Subcutaneous adipose tissue (tissue), 4 donors: ENCODE measurements around the gene DNASE1L1. TPM values are rescaled to one million over a fixed set of nuclear protein-coding genes. Genes with fewer than 3 reads are reported as not detected.

Source experiments
- total RNA-seq, 4 donors: library from RNA; depleted of rRNA; stranded (reverse); fragments of >200 nt; gene quantifications; one replicate each; pipeline ENCODE4 v1.1.0, GENCODE V29; 2016
- TF ChIP-seq, protein P1 (sequence below): fragments of 450-650 bp; IDR thresholded peaks from one replicate; pipeline ENCODE4 v1.5.1; 2016; ENCODE audit warnings: low read depth, mild to moderate bottlenecking, control low read depth, antibody characterized with exemption, moderate library complexity

DNASE1L1 gene
- total RNA-seq = 10 to 100 TPM; 22.2 to 42.8 (median 38.0) TPM

- TF ChIP-seq, protein P1, sequence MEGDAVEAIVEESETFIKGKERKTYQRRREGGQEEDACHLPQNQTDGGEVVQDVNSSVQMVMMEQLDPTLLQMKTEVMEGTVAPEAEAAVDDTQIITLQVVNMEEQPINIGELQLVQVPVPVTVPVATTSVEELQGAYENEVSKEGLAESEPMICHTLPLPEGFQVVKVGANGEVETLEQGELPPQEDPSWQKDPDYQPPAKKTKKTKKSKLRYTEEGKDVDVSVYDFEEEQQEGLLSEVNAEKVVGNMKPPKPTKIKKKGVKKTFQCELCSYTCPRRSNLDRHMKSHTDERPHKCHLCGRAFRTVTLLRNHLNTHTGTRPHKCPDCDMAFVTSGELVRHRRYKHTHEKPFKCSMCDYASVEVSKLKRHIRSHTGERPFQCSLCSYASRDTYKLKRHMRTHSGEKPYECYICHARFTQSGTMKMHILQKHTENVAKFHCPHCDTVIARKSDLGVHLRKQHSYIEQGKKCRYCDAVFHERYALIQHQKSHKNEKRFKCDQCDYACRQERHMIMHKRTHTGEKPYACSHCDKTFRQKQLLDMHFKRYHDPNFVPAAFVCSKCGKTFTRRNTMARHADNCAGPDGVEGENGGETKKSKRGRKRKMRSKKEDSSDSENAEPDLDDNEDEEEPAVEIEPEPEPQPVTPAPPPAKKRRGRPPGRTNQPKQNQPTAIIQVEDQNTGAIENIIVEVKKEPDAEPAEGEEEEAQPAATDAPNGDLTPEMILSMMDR = no peak
These were observed at the start of gene DNASE1L1 for GRCh38 chrX:154409222-154409871. TSS of gene DNASE1L1 (minus strand) at chrX:154409254. CDS start at chrX:154405568, 3,686 bp downstream.

DNA sequence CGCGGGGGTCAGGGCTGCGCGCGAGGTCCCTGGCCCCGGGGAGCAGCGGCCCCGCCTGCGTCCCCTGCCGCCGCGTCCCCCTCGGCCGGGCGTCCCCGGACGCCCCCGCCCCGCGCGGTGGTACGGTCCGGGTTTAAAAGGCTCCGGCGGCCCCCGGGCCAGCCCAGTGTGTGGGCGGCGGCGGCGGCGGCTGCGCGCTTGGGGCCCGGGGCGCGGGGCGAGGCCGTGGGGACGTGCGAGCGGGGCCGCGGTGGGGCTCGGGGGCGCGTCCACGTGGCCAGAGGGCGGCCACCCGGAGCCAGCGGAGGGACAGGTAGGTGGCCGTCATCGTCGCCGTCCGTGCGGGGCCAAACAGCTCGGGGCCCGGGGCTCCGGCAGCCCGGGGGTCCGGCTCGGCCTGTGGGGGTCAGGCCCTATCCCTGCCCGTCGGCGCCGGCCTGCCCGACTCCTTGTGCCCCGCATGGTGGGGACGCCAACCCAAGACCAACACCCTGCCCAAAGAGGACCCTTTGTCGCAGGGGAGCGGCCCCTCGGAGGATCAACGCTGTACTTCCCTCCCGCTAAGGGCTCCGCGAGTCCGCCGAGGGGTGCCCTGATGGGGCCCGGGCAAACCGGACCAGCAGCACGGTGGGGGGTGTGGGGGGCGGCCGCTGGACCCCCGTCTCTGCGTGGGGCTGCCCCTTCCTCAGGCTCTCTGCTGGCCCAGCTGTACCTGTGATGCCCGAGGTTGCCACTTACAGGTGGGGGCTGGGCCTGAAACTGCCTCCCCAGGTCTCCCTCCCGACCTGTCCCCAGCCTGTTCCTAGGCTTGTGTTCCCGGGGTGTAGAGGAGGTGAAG, 49.3 kb upstream of the DNASE1L1 start, which contains the start of gene PLXNA3:
Gene PLXNA3, plus strand, starts transcription at position 166 of the 838 bp plus-strand sequence. CDS start 1,903 bp downstream, outside the sequence.
- TF ChIP-seq, protein P1 = no peak

DNA sequence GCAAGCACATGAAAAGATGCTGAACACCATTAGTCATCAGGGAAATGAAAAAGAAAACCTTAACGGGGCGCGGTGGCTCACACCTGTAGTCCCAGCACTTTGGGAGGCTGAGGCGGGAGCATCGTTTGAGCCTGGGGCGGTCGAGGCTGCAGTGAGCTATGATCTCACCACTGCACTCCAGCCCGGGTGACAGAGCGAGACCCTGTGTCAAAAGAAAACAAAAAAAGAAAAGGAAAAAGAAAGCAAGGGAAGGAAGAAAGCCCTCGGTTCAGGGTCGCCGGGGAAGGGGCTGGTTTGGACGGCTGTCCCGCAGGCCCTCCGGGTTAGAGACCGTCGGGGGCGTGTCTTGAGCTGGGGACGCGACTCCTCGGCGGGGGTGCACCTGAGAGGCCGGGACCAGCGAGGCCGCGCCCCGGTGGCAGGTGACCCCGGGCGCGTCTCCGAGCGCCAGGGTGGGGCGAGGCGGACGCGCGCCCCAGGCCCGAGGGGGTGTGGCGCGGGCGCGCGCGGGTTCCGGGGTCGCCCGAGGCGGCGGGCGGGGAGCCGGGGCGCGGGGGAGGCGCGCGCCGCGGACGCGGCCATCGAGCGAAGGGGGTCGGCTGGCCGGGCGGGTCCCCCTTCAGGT, 48.5 kb upstream of the DNASE1L1 start:
- TF ChIP-seq, protein P1 = no peak

- TF ChIP-seq, protein P1 = no peak
These were observed 43.8 kb upstream of the DNASE1L1 start for GRCh38 chrX:154452823-154453222.

GRCh38 chrX:154450312-154450711, 41.3 kb upstream of the DNASE1L1 start:
- TF ChIP-seq, protein P1 = no peak

- TF ChIP-seq, protein P1 = no peak
These were observed 40.6 kb upstream of the DNASE1L1 start for GRCh38 chrX:154449618-154450017.

- TF ChIP-seq, protein P1 = no peak
These were observed 39.4 kb upstream of the DNASE1L1 start for GRCh38 chrX:154448484-154448883.
